Fibroblast of peridontal ligament (primary cell): ENCODE results near the gene TCFL5.
"Not testable (repeated sequence)": the region's sequence is repeated elsewhere in the genome, so short reads cannot be mapped to it uniquely, and the experiment has no call there.

Experiments used
- DNase-seq: peaks from one replicate; pipeline ENCODE4 v3.0.0-alpha.2; 2010; ENCODE audit errors: extremely low read depth

Gene TCFL5

DNA sequence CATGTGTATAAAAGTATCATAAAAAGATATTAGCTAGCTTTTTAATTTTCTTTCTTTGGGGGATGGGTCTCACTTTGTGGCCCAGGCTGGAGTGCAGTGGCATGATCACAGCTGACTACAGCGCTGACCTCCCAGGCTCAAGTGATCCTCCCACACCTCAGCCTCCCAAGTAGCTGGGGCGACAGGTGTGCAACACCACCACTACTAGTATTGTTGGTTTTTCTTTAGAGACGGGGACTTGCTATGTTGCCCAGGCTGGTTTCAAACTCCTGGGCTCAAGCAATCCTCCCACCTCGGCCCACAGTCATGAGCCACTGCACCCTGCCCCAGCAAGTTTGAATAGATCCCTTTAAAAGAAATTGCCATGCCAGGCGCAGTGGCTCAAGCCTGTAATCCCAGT, 6.5 kb downstream of the TCFL5 start:
- no peak for DNase-seq

DNA sequence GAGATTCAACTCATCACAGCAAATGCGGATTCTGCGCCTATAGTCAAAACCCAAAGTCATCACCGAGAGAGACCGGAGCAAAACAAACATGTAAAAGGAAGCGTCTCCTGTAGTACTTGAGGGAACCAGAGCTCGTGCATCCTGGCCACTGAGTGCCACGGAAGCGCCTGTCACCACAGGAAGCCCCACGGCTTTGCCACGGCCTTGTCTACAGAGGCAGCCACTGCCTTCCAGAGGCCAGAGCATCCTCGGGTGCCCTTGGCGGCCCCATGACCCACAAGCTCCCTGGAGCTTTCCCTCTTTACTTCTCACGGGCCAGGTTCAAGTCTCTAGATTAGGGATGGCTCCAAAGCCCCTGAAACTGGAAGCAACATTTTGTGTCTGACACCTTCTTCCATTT, 7.5 kb downstream of the TCFL5 start:
- no peak for DNase-seq

DNA sequence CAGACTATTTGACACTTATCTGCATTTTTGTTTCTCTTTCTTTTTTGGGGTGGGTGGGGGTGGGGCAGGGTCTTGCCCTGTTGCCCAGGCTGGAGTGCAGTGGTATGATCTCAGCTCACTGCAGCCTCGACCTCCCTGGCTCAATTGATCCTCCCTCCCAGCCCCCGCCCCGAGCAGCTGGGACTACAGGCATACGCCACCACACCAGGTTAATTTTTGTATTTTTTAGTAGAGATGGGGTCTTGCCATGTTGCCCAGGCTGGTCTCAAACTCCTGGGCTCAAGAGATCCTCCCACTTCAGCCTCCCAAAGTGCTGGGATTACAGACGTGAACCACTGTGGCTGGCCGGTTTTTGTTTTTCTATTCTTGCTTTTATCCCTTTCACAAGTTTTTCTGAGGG, 8.3 kb downstream of the TCFL5 start:
- DNase-seq: not testable (repeated sequence)

DNA sequence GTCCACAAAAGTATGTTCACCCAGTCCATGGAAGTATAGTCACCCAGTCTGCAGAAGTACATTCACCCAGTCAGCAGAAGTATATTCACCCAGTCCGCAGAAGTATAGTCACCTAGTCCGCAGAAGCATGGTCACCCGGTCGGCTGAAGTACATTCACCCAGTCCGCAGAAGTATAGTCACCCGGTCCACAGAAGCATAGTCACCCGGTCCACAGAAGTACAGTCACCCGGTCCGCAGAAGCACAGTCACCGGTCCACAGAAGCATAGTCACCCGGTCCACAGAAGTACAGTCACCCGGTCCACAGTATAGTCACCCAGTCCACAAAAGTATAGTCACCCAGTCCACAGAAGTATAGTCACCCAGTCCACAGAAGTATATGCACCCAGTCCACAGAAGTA, 8.8 kb downstream of the TCFL5 start:
- DNase-seq: no peak

DNA sequence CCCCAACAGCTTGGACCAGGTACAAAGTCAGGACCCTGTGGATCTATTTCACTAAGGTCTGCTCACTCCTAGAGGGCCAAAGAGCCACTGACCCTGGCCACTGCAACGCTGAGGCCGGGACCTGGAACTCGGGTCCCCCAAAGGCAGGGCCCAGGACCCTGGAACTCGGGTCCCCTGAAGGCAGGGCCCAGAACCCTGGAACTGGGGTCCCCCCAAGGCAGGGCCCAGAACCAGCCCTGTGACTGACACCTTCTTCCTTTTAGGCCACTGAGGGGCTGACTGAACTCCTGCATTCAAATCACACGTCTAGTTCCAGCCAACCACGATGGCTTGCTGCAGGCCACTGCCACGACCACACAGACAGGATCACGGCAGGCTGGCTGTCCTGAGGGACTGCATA, 9.4 kb downstream of the TCFL5 start:
- no peak for DNase-seq

DNA sequence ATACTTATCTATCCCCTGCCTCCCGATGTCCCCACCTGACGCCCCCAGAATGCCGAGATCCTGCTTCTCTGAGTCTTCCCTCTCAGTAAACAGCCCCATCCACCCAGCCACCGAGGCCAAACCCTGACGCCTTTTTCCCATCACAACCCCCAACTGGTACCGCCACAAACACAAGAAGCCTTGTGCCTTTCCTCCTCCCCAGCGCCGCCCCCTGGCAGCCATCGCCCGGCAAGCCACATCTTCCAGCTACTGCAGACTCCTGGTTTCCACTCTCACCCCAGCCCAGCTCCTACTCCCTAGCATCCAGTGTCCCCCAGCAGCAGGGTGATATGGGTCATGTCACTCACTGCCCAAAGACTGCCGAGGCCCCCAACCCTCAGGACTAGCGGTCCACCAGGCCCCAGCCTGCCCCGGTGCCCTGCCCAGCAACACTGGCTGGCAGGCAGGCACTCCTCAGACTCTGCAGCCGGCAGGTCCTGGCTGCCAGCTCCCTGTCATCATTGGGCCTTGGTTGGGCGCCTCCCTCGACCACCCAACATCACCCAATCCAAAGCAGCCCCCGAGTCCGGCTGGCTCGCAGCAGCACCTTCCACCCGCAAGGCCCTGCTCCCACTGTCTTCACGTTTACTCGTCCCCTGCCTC, 11.2 kb downstream of the TCFL5 start:
- no peak for DNase-seq

DNA sequence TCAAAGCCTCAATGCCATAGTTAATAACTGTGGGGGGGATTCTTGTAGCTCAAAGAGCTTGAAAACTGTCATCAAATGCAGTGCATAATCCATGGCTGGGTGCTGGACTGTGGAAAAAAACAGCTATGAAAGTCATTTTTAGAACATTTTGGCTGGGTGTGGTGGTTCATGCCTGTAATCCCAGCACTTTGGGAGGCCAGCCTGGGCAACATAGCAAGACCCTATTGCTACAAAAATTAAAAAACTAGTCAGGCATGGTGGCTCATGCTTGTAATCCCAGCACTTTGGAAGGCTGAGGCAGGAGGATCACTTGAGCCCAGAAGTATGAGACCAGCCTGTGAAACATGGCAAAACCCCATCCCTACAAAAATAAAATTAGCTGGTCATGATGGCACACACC, 12.2 kb downstream of the TCFL5 start:
- DNase-seq: no peak

DNA sequence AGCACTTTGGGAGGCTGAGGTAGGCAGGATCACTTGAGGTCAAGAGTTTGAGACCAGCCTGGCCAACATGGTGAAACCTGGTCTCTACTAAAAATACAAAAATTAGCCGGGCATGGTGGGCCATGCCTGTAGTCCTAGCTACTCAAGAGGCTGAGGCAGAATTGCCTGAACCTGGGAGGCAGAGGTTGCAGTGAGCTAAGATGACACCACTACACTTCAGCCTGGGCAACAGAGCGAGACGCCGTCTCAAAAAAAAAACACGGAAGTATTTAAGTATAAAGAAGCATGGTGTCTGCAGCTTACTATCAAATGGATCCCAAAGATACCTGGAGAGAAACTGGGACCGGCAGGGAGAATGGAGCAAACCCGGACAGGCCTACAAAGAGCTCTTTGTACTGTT, 12.7 kb downstream of the TCFL5 start:
- not testable (repeated sequence) for DNase-seq

DNA sequence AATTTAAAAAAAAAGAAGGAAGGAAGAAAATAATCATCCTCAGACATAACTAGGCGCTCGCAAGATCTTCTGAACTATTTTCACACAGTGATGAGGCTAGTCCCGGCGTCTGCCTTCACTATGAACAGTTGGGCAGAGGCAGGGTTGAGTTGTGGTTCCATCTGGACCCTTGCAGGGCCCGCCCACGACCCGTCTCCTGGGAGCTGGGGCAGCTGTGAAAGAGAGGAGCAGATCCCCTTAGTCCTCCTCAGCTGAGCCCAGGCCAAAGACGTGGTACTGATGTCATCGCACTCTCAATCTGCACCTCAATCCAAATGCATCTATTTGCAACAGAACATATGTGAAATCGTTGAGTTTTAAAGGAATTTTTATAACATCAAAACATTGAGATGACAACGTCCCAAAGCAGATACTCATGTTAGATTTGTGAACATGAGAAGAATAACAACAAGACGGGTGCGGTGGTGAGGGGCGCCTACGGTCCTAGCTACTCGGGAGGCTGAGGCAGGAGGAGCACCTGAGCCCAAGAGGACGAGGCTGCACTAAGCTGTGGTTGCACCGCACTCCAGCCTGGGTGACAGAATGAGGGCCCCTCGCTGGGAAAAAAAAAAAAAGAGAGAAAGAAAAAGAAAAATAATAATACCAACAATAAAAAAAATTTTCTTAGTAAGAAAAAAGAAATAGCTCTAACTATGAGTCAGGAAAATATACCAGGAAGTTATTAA, 15.3 kb downstream of the TCFL5 start:
- DNase-seq: no peak

DNA sequence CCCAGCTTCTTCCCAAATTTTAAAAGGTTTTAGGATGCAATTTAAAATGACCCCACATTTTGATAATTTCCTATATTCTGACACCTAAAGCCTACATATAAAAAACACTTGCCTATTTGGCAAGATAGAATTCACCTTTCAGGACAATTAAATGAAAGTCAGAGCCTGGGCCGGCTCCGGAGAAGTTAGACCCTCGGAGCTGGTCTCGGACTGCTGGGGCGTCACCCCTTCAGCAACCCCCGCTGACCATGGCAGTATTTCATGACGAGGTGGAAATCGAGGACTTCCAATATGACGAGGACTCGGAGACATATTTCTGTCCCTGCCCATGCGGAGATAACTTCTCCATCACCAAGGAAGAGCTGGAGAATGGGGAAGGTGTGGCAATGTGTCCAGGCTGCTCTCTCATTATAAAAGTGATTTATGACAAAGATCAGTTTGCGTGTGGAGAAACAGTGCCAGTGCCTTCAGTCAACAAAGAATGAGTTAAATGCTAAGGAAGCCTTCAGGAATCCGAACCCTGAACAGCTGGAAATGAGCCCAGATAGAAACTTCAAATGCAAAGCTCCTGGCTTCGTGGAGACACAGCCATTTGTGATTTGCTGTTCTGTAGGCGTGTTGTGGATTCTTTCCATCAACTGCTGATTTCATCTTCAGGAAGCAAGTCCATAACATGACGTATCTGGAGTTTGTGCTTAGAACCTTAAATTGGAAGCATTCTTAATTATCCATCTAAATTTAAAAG, 16.0 kb downstream of the TCFL5 start:
- no peak for DNase-seq

DNA sequence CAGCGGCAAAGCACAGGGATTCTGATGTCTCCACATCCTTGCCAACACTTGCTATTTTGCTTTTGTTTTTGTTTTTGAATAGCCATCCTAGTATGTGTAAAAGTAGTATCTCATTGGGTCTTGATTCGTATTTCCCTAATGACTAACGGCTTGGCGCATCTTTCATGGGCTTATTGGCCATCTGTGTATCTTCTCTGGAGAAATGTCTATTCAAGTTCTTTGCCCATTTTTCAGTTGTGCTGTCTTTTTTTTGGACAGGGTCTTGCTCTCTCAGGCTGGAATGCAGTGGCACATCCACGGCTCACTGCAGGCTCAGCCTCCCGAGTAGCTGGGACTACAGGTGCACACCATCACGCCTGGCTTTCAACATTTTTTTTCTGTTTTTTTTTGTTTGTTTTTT, 17.4 kb downstream of the TCFL5 start:
- no peak for DNase-seq

DNA sequence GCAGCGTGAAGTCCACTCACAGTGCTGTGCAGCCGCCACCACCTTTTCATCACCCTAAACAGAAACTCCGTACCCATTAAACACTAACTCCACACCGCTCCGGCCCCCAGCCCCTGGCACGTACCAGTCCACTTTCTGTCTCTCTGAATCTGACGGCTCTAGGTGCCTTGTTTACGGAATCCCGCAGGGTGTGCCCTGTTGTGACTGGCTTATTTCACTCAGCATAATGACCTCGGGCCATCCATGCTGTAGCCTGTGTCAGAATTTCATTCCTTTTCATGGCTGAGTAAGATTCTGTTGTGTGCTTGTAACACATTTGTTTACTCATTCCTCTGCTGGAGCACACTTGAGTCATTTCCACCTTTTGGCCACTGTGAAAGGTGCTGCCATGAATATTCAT, 18.0 kb downstream of the TCFL5 start:
- DNase-seq: no peak

DNA sequence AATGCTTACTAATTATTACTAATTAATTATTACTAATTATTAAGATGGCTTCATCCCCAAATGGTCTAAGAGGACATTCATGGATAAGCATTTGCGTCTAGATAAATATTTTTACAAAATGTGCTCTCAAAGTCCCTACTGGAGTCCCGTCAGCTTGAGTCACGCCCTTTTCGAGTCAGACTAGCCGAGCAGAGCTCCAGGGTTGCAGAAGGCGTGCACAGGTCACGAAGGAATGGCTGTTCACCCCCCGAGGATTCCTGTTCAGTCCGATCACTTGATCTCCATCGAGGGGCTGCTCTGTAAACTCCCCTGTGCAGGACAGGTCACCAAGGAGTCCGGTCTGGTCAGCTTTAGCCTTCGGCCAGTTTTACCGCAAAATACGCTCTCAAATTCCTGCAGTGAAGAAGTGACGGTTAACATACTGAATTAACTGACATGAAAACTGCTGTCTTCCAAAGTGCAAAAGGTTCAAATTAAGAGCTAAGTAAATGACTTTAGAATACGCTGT, 19.9 kb downstream of the TCFL5 start:
- no peak for DNase-seq

DNA sequence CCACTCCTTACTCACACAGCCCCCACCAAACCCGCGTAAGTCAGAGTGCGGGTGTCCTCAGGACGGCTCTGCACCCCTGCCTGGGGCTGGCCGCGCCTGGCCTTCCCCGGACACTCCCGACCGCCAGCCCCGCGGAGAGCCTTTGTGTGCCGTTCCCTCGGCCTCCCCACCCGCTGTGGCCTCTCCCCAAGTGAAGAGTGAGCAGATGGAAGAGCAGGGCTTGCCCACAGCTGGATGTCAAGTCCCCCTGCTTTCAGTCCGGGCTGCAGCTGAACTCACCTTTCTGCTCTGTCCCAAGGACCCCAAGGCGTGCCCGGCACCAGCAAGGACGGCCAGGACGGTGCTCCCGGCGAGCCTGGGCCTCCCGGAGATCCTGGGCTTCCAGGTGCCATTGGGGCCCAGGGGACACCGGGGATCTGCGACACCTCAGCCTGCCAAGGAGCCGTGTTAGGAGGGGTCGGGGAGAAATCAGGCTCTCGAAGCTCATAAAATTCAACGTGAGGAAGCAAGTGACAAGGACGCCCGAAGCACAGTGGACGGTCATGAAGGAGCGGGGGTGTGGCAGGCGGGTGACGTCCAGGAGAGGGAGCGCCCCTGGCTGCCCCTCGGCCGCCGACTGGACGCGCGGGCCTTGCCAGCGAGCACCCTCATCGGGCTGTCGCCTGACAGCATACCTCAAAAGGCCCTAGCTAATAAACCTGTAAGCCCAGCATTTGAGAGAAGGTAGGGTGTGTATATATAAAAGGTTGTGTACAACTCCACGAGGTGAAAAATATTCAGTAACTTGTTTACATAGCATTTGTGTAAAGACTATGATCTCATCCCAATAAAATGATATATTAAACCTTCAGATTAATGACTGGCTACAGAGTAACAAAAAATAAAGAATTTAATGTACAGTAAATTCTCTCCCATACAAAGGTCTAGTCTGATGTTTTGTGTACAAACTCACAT, 21.1 kb downstream of the TCFL5 start:
- no peak for DNase-seq

DNA sequence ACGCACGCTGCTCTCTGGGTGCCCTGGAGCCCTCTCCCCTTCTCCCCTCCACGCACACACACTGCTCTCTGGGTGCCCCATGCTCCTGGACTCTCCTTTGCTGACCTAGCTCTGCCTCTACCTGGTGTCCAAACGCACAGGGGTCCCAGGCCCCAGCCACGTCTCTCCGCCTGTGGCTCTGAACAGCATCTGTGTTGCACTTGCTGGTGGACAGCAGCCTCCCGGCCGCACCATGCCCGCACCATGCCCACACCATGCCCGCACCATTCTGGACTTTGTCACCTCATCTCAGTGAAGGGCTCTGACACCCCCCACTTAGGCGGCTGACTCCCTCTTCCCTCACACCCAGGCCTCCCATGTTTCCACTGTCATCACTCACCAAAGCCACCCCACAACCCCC, 21.8 kb downstream of the TCFL5 start:
- DNase-seq: no peak

DNA sequence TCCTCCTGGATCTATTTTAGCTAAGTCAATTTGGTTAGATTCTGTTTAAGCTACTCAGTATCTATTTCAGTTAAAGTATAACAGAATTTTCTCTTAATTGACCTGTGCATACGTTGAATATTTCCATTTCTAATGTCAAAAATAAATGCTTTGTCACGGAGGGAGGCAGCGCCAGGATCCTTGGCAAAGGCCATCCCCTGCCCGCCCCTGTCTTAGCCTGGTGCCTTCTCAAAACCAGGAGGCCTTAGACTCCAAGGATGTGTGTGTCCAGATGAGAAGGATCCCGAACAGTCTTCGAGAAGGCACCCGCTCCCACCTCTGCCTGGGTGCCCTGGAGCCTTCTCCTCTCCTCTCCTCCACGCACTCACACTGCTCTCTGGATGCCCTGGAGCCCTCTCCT, 22.4 kb downstream of the TCFL5 start:
- no peak for DNase-seq

DNA sequence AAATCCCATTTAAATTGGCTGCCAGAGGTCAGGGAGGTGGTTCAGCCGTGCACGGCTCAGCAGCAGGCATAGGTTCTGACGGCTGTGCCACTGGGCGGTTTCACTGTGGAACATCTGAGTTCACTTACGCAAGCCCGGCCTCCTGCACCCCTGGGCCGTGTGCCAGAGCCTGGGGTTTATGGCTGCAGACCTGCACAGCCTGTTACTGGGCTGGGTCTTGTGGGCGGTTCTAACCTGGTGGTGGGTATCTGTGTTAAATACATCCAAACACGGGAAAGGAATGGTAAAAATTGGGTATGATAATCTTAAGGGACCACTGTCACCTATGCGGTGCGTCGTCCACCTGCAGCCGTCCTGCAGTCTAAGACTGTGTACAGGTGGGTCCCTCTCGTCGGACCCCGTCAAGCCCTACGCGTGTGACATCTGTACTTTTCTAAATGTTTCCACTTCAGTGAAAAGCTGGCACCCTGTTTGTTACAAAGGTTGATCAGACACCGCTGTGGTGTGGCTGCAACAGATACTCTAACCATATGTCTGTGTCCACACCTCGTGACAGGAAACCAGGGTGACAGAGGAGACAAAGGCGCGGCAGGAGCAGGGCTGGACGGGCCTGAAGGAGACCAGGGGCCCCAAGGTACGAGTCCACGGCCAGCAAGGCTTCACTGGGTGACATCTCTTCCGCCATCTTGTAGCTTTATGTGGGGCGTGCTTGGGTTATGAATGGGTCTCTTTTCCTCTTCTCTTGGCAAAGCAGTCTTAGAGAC, 23.3 kb downstream of the TCFL5 start:
- peak; percentile 27 for DNase-seq

DNA sequence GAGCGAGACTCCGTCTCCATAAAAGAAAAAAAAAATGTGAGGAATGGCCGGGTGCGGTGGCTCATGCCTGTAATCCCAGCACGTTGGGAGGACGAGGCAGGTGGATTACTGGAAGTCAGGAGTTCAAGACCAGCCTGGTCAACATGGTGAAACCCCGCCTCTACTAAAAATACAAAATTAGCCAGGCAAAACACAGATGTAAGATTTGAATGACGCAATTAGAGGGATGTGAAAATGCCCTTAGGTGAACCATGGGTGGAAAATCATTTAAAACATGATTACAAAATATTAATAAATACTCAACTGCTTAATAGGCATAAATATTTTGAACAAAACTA, 23.9 kb downstream of the TCFL5 start:
- DNase-seq: no peak

DNA sequence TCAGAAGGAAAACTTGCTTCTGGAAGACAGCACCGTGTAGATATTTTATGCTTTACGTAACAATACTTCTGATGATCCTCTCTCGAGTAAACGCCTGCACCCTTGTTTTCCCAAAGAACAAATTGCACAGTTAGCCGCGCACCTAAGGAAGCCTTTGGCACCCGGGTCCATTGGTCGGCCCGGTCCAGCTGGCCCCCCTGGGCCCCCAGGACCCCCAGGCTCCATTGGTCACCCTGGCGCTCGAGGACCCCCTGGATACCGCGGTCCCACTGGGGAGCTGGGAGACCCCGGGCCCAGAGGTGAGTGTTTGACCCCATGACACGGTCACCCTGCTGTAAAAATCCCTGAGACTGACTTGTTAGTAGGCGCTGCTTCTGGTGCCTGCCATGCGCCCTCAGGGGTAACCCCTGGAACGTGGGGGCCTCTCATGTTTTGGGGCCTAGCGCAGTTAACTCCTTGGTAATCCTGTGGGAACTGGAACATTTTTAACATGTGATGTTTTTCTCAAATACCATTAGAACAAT, 24.6 kb downstream of the TCFL5 start:
- DNase-seq: no peak

DNA sequence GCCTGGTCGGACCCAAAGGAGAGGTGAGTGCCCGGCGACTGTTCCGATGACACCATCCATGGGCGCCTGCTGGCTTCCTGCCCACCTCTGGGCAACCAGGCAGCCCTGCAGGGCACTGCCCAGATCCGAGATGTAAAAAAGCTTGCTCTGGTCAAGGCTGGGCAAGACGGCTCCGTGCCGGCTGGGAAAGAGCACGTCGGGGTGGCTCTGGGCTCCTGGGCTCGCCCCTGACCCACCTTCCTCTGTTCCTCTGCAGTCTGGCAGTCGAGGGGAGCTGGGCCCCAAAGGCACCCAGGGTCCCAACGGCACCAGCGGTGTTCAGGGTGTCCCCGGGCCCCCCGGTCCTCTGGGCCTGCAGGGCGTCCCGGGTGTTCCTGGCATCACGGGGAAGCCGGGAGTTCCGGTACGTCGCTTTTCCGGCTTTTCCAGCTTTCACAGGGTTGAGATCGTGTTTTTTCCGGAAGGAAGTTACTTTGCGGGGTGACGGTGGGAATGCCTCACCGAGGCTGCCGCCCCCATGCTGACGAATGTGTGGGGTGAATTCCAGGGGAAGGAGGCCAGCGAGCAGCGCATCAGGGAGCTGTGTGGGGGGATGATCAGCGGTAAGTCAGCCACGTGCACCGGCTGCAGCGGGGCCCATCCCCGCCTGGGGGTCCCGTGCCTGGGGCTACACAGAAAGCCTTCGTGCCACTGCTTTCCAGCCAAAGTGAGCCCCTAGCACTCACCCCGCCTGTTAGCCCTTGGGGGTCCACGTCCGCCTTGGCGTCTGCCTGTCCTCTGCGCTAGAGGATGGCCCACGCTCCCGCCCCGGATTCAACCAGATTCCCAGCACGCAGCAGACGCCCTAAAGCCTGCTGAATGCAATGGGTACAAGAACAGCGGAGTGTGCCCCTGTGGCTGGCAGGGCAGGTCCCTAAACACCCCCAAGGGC, 25.4 kb downstream of the TCFL5 start:
- DNase-seq: no peak
